Hematopoietic multipotent progenitor cell treated with erythropoietin and hydrocortisone succinate and interleukin-3 and kit ligand, for 17 days (in vitro differentiated cells): ENCODE data around the gene KIAA1191.
"Not testable (repeated sequence)": the region's sequence is repeated elsewhere in the genome, so short reads cannot be mapped to it uniquely, and the experiment has no call there.

Experiments
- DNase-seq: peaks from one replicate; pipeline ENCODE4 v3.0.0-alpha.2; 2015; ENCODE audit warnings: low spot score

Gene KIAA1191

DNA sequence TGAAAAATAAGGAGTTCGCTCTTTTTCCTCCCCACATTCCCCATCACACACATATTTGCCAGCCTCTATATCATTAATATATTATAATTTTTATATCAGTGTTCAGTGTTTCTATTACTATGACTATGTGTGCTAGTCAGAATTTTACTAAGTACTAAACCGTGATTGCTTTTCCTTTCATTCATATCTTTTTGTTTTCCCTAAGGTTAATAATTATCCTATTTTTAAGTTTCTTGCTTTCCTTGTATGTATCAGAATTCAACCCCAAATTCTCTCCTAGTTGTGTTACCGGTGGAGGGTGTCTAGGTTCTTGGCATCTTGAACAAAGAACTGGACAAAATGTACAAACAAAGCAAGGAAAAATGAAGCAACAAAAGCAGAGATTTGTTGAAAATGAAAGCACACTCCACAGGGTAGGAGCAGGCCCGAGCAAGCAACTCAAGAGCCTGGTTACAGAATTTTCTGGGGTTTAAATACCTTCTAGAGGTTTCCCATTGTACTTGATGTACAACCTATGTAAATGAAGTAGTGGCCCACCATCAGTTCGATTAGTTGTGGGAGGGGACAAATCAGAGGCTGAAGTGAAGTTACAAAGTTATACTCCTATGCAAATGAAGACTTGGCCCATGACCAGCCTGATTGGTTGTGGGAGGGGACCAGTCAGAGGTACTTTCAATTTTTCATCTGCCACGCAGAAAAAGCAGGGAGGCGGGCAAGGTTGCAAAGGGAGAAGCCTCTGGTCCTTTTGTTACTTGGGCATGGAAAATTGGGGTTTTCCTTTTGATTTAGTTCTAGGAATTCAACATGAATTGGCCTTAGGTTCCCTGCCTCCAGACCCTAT, 43.8 kb downstream of the KIAA1191 start:
- no peak for DNase-seq

DNA sequence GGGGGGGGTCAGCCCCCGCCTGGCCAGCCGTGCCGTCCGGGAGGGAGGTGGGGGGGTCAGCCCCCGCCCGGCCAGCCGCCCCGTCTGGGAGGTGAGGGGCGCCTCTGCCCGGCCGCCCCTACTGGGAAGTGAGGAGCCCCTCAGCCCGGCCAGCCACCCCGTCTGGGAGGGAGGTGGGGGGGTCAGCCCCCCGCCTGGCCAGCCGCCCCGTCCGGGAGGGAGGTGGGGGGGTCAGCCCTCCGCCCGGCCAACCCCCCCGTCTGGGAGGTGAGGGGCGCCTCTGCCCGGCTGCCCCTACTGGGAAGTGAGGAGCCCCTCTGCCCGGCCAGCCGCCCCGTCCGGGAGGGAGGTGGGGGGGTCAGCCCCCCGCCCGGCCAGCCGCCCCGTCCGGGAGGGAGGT, 56.2 kb downstream of the KIAA1191 start:
- DNase-seq = not testable (repeated sequence)
